ENCODE measurements around the gene RNF150.

- TF ChIP-seq, protein P1, sequence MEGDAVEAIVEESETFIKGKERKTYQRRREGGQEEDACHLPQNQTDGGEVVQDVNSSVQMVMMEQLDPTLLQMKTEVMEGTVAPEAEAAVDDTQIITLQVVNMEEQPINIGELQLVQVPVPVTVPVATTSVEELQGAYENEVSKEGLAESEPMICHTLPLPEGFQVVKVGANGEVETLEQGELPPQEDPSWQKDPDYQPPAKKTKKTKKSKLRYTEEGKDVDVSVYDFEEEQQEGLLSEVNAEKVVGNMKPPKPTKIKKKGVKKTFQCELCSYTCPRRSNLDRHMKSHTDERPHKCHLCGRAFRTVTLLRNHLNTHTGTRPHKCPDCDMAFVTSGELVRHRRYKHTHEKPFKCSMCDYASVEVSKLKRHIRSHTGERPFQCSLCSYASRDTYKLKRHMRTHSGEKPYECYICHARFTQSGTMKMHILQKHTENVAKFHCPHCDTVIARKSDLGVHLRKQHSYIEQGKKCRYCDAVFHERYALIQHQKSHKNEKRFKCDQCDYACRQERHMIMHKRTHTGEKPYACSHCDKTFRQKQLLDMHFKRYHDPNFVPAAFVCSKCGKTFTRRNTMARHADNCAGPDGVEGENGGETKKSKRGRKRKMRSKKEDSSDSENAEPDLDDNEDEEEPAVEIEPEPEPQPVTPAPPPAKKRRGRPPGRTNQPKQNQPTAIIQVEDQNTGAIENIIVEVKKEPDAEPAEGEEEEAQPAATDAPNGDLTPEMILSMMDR (IDR thresholded peaks at IDR 0.05): no peak
- TF ChIP-seq POLR2A (IDR thresholded peaks at IDR 0.05): no peak
Measured at GRCh38 chr4:140851804-140852203, 281.5 kb downstream of the RNF150 start.

Data from body of pancreas (tissue), 4 donors.